Loucy (cell line): ENCODE data around the gene ASTN2.

Experiments
- H2AFZ ChIP-seq: fragments of 200-600 bp; sonication (generic); 2 replicates; pipeline ENCODE4 v1.6.0; 2016; ENCODE audit warnings: antibody characterized with exemption, mild to moderate bottlenecking, low read length, moderate library complexity
- H3F3A ChIP-seq: fragments of 200-600 bp; 2 replicates; pipeline ENCODE4 v1.6.0; 2016; ENCODE audit warnings: antibody characterized with exemption, low read depth, mild to moderate bottlenecking
- H3K27me3 ChIP-seq: fragments of 200-600 bp; sonication (generic); 2 replicates; pipeline ENCODE4 v1.6.1; 2014; ENCODE audit warnings: low read length, mild to moderate bottlenecking; ENCODE audit not compliant: insufficient read depth, poor library complexity, severe bottlenecking
- H3K36me3 ChIP-seq: fragments of 200-600 bp; sonication (generic); 2 replicates; pipeline ENCODE4 v1.6.1; 2016; ENCODE audit warnings: low read length; ENCODE audit not compliant: insufficient read depth
- H3K4me1 ChIP-seq: fragments of 200-600 bp; sonication (generic); 2 replicates; pipeline ENCODE4 v1.5.1; 2014; ENCODE audit warnings: low read length, mild to moderate bottlenecking; ENCODE audit not compliant: insufficient read depth, poor library complexity, severe bottlenecking
- H3K4me2 ChIP-seq: fragments of 200-600 bp; sonication (generic); 2 replicates; pipeline ENCODE4 v1.6.0; 2014; ENCODE audit warnings: antibody characterized with exemption, low read length, low read depth, mild to moderate bottlenecking; ENCODE audit not compliant: poor library complexity, severe bottlenecking
- H3K4me3 ChIP-seq: fragments of 200-600 bp; sonication (generic); 2 replicates; pipeline ENCODE4 v1.5.1; 2014; ENCODE audit warnings: low read length, mild to moderate bottlenecking, mixed read lengths; ENCODE audit not compliant: poor library complexity, severe bottlenecking
- H3K79me2 ChIP-seq: fragments of 200-600 bp; sonication (generic); 2 replicates; pipeline ENCODE4 v1.6.1; 2014; ENCODE audit warnings: low read length; ENCODE audit not compliant: insufficient read depth
- H3K9ac ChIP-seq: fragments of 200-600 bp; sonication (generic); 2 replicates; pipeline ENCODE4 v1.6.0; 2014; ENCODE audit warnings: mild to moderate bottlenecking, low read depth, low read length, moderate library complexity; ENCODE audit not compliant: poor library complexity, severe bottlenecking
- H3K9me2 ChIP-seq: fragments of 200-600 bp; sonication (generic); replicated peaks from 2 replicates; pipeline ENCODE4 v1.6.1; 2016; ENCODE audit warnings: low read depth, low read length, mixed read lengths
- H3K9me3 ChIP-seq: fragments of 200-600 bp; sonication (generic); 2 replicates; pipeline ENCODE4 v1.6.1; 2014; ENCODE audit warnings: mild to moderate bottlenecking, antibody characterized with exemption, low read length, low read depth; ENCODE audit not compliant: insufficient read depth
- H4K20me1 ChIP-seq: fragments of 200-600 bp; sonication (generic); 2 replicates; pipeline ENCODE4 v1.6.0; 2014; ENCODE audit warnings: antibody characterized with exemption, low read length, mild to moderate bottlenecking; ENCODE audit not compliant: insufficient read depth, poor library complexity, severe bottlenecking
- CTCF ChIP-seq: fragments of 200-600 bp; sonication (generic); conservative IDR thresholded peaks from 2 replicates; pipeline ENCODE4 v1.5.1; 2014; ENCODE audit warnings: mild to moderate bottlenecking, antibody characterized with exemption, low read length
- EZH2phosphoT487 ChIP-seq: fragments of 200-600 bp; IDR thresholded peaks from 2 replicates; pipeline ENCODE4 v1.6.1; 2018; ENCODE audit warnings: antibody characterized with exemption, mild to moderate bottlenecking, moderate library complexity, borderline replicate concordance

ASTN2 gene

GRCh38 chr9:116506685-116507084 is 908.2 kb downstream of the ASTN2 start:
- H3F3A ChIP-seq, result no peaks in the 10 kb centered on the region
- no peak overlapping the region for H3K9ac ChIP-seq
- H3K9me3 ChIP-seq, result no peaks in the 10 kb centered on the region; the same call in 1 of the 2 replicates
- no peaks in the 10 kb centered on the region for H3K27me3 ChIP-seq
- no peaks in the 10 kb centered on the region for H3K36me3 ChIP-seq
- no peak overlapping the region for H3K4me2 ChIP-seq
- H3K4me1 ChIP-seq, result no peaks in the 10 kb centered on the region
- no peak overlapping the region for H2AFZ ChIP-seq
- TF ChIP-seq CTCF (no peak), EZH2phosphoT487 (no peak)
- H4K20me1 ChIP-seq, result no peaks in the 10 kb centered on the region
- H3K79me2 ChIP-seq, result no peaks in the 10 kb centered on the region
- H3K9me2 ChIP-seq, result no peaks in the 10 kb centered on the region
- no peak overlapping the region for H3K4me3 ChIP-seq

- TF ChIP-seq EZH2phosphoT487 (no peak), CTCF (no peak)
- Histone ChIP-seq H3K27me3 (no peaks in the 10 kb centered on the region), H3K9me2 (no peaks in the 10 kb centered on the region), H3K9ac (no peak overlapping the region), H2AFZ (no peak overlapping the region), H3K79me2 (no peaks in the 10 kb centered on the region), H3K4me3 (no peak overlapping the region), H3K4me2 (no peak overlapping the region), H3K4me1 (no peaks in the 10 kb centered on the region), H3K9me3 (no peaks in the 10 kb centered on the region; the same call in 1 of the 2 replicates), H4K20me1 (no peaks in the 10 kb centered on the region), H3K36me3 (no peaks in the 10 kb centered on the region), H3F3A (no peaks in the 10 kb centered on the region)
These were observed 909.9 kb downstream of the ASTN2 start for GRCh38 chr9:116504893-116505480.

GRCh38 chr9:116504081-116504480 is 910.8 kb downstream of the ASTN2 start:
- Histone ChIP-seq H3K79me2 (no peaks in the 10 kb centered on the region), H4K20me1 (no peaks in the 10 kb centered on the region), H3K4me3 (no peak overlapping the region), H3K9me3 (no peaks in the 10 kb centered on the region; the same call in 1 of the 2 replicates), H3K4me2 (no peak overlapping the region), H3K4me1 (no peaks in the 10 kb centered on the region), H3K9me2 (no peaks in the 10 kb centered on the region), H3K9ac (no peak overlapping the region), H3F3A (no peaks in the 10 kb centered on the region), H2AFZ (no peak overlapping the region), H3K36me3 (no peaks in the 10 kb centered on the region), H3K27me3 (no peaks in the 10 kb centered on the region)
- TF ChIP-seq CTCF, result no peak
